ENCODE data around the gene TNFRSF1A.

TNFRSF1A gene

GRCh38 chr12:6323340-6323994 is 18.4 kb downstream of the TNFRSF1A start:
- no peak for DNase-seq

GRCh38 chr12:6322969-6323339 is 18.9 kb downstream of the TNFRSF1A start:
- no peak for DNase-seq

- DNase-seq = no peak
Observed at GRCh38 chr12:6322352-6322751, 19.5 kb downstream of the TNFRSF1A start.

DNA sequence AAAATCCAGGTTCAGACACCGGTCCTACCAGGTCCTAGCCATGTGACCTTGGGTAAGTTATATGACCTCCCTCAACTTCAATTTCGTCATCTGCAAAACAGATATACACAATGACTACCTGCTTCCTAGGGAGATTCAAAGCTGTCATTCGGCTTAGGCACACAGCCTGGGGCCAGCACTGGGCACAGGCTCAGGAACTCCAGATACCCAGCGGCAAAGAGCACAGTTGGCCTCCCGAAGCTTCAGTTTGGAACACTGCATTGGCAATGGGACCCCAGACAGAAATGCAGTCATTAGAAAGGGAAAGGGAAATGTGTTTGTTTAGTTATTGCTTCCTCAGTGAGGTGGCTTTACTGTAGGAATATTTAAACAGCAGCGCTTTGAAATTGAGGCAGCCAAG is 20.0 kb downstream of the TNFRSF1A start:
- DNase-seq = no peak

- DNase-seq = no peak
Observed at GRCh38 chr12:6319446-6319845, 22.4 kb downstream of the TNFRSF1A start.

GRCh38 chr12:6318440-6318879 is 23.4 kb downstream of the TNFRSF1A start:
- no peak for DNase-seq

- no peak for DNase-seq
Observed at GRCh38 chr12:6317693-6318439, 24.0 kb downstream of the TNFRSF1A start.

DNA sequence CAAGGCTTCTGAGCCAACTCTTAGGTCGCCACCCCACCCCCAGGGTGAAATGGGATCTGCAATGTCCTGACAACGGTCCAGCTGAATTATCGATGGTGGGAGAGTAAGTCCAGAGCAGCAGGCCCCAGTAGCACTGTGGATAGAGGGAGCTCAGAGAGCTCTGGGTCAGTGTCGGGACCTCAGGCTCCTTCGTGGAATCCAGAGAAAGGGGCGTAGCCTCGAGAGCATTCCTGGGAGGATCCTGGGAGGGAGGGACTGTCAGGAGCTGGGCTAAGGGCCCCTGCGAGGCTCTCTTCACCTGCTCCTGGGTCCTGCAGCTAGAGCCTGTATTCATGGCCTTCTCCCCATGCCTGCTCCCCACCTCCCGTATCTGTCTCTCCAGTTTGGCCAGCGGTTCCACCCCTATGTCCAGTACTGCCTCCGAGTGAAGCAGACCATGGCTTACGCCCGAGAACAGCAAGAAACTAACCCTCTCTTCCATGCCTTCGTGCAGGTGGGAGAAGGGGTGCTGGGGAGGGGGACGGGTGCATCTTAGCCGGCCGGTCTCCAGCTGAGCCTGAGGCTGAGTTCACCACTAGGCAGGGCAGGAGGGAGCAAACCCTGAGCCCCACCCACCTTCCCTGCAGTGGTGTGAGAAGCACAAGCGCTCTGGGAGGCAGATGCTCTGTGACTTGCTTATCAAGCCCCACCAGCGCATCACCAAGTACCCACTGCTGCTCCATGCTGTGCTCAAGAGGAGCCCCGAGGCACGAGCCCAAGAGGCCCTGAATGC is 24.8 kb downstream of the TNFRSF1A start:
- no peak for DNase-seq

GRCh38 chr12:6315704-6316597 is 25.9 kb downstream of the TNFRSF1A start:
- no peak for DNase-seq

DNA sequence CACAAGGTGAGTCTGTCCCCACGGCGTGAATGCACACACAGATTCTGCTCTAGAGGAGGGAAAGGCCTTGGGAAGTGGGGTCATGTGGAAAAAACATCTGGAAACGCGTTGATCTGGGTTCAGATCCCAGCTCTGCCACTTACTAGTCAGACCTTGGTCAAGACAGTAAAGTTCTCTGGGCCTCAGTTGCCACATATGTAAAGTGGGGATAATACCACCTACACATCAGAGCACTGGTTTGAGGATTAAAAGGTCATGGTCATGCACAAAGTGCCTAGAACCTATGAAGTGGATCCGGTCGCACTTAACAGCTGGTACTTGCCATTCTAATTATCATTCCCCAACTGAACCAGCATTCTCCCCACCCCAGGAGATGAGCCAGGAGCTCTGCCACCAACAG is 26.7 kb downstream of the TNFRSF1A start:
- DNase-seq = no peak

- DNase-seq = no peak
Observed at GRCh38 chr12:6314776-6315175, 27.1 kb downstream of the TNFRSF1A start.

DNA sequence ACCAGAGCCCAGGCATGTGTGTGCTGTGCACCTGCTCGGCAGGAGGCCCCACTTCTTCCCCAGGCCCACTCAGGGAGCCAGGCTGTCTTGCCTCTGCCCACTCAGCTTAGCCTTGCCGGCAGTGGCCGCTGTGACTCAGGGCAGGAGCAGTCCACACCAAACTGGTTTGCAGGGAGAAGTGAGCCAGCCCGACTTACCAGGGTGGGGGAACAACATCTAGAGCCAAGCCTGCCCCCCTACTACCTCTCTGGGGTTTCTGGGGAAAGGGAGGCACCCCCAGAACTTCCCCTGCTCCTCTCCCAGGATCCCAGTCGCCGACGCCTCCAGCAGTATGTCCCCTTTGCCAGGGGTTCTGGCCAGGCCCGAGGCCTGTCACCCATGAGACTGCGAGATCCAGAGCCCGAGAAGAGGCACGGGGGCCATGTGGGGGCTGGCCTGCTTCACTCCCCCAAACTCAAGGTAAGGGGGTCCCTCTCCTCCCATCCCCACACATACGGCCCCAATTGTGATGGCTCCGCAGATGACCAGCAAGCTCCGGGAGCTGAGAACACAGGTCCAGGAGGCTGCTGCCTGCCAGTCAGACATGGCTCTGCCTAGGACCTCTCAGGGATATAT is 28.4 kb downstream of the TNFRSF1A start:
- no peak for DNase-seq

DNA sequence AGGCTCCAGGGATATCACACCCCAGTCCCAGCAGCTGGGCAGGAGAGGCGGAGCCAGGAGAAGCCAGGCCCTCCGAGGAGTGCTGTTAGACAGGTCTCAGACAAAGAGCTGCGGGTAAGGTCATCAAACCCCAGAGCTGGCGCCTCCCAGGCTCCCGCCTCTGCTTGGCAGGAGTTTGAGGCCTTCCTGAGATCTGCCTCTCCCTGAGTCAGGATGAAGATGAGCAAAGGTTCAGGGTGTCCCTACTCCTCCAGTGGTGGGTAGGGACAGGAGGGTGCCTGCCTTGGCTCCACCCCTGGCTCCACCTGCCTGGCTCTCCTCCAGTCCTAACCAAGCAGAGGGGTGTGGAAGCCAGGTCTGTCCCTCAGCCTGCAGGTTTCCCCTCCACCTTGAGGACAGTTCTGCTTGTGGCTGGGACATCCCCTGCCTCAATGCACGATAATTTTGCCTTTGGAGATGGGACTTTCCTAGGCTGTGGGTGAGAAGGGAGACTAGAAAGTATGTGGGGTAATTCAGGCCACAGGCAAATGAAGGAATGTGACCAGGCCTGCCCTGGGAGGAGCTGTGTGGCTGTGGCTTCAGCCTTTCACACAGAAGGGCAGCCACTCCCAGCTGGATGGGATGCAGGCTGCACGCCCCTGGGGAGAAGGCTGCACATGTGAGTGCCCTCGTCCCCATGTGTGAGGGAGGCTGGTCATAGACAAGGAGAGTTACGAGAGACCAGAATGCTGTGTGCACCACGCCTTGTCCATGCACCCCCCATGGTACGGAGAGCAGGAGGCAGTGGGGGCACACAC is 29.1 kb downstream of the TNFRSF1A start:
- DNase-seq = no peak

DNA sequence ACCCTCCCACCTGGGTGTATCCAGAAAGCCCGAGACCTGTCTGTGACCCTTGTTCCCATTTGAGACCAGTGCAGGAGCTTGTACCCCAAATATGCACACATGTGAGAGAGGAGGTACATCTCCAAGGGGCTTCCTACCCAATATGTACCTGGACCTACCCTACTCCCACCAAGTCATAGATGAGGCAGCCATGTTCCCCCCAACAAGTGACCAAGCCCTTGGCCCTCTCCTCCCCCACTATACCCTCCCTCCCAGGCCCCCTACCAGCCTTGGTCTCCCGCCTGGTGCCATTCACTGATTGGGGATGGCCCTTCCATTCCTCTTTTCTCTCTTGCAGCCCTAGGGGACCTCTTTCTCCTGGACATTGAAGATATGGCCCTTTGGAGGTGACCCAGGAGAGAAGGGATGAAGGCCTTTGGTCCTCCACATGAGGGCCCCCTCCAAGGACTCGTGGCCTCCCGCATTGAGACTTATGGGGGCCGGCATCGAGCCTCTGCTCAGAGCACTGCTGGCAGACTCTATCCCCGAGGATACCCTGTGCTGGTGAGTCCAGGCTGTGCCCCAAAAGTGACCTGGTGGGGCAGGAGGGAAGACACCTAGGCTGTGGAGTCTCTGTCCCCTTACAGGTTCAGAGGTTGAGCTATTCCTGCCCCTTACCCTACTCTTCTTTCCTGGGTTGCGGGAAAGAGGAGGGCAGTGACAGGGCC is 29.9 kb downstream of the TNFRSF1A start:
- DNase-seq = no peak

- DNase-seq = no peak
Observed at GRCh38 chr12:6310771-6311610, 30.9 kb downstream of the TNFRSF1A start.

- DNase-seq = no peak
Observed at GRCh38 chr12:6307529-6307928, 34.3 kb downstream of the TNFRSF1A start.

DNA sequence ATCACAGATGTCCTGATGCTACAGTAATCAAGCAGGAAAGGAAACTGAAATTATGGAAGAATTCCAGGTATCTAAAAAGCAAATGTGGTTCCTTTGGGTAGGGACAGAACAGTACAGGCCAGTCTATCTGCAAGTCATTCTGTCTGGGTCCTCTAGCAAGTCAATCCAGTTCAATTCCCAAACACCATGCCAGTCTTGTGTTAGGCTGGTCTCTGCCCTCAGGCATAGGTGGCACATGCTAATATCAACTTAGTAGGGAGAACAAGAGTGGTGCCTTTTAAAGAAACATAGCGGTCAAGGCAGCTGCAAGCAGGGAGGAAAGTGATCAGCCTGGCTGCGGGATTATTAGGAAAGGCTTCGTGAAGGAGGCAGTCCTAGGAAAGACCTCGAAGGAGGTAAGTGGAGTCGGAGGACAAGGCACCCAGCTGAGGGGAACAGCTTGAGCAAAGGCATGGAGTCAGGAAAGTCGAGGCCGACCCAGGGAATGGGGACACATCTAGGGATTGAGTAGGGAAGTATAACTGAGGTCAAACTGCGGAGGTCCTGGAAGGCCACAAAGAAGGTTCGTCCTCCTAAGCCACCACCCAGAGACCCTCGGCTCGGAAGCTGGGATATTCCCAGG is 35.2 kb downstream of the TNFRSF1A start:
- DNase-seq = no peak

- no peak for DNase-seq
Observed at GRCh38 chr12:6306151-6306550, 35.7 kb downstream of the TNFRSF1A start.

GRCh38 chr12:6303071-6303470 is 38.8 kb downstream of the TNFRSF1A start:
- DNase-seq = no peak
